HCT116 (cell line): ENCODE data around the gene PDZD8.

Experiments
- CTCF ChIP-seq, 3 experiments: fragments of 200-600 bp in 1 of 3; sonication (generic) in 1 of 3; IDR thresholded peaks in 2 of 3; conservative IDR thresholded peaks in 1 of 3; 2 replicates each; pipeline ENCODE4 v1.5.1; 2012 to 2017; ENCODE audit warnings: low read depth in 2 of 3, low read length in 2 of 3, antibody characterized with exemption in 1 of 3, borderline replicate concordance in 1 of 3, control low read depth in 1 of 3, mild to moderate bottlenecking in 1 of 3, mixed read lengths in 1 of 3, mixed run types in 1 of 3, moderate library complexity in 1 of 3; ENCODE audit not compliant: insufficient read depth in 1 of 3
- EZH2 ChIP-seq: fragments of 200-600 bp; sonication (generic); IDR thresholded peaks from 2 replicates; pipeline ENCODE4 v1.6.1; 2017; ENCODE audit warnings: antibody characterized with exemption, mixed run types
- JUND ChIP-seq: IDR thresholded peaks from 2 replicates; pipeline ENCODE4 v1.6.1; 2012

DNA sequence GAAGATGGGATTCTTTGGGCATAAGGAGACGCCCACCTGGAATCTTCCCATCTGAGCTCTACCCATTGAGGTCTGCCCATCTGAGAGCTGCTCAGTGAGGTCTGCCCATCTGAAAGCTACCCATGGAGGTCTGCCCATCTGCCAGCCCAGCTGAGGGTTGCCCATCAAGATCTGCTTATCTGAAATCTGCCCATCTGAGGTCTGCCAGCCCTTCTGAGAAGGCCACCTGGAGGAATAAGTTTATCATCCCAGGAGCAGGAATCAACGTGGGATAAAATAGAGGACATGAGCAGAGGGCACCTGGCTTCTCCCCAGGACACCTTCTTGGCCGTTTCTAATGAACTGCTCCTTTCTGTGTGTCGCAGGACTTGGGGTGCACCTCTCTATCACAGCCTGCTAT lies 35.3 kb upstream of the PDZD8 start:
- TF ChIP-seq JUND = no peak
- TF ChIP-seq EZH2 = no peak
- no peak for TF ChIP-seq CTCF (IDR thresholded peaks at IDR 0.05 in 2 of 3, conservative IDR thresholded peaks at IDR 0.05 in 1 of 3; ENCODE audit: borderline replicate concordance in 1 of 3, insufficient read depth in 1 of 3, low read depth in 2 of 3, low read length in 2 of 3)
